Activated CD8-positive, alpha-beta memory T cell treated with anti-CD3 and anti-CD28 coated beads, Interleukin-2, amount 50 U/mL, for 48 hours (primary cell): ENCODE measurements around the gene OR51D1.

Source experiments
- DNase-seq: peaks from one replicate; pipeline ENCODE4 v3.0.0-alpha.2; 2020

The OR51D1 gene, protein sequence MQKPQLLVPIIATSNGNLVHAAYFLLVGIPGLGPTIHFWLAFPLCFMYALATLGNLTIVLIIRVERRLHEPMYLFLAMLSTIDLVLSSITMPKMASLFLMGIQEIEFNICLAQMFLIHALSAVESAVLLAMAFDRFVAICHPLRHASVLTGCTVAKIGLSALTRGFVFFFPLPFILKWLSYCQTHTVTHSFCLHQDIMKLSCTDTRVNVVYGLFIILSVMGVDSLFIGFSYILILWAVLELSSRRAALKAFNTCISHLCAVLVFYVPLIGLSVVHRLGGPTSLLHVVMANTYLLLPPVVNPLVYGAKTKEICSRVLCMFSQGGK

GRCh38 chr11:4636962-4637661 lies at the start of gene OR51D1:
Gene OR51D1, plus strand, starts transcription at chr11:4637477. Its CDS starts 2,314 bp downstream, at chr11:4639791.
- DNase-seq, result peak; percentile 83

DNA sequence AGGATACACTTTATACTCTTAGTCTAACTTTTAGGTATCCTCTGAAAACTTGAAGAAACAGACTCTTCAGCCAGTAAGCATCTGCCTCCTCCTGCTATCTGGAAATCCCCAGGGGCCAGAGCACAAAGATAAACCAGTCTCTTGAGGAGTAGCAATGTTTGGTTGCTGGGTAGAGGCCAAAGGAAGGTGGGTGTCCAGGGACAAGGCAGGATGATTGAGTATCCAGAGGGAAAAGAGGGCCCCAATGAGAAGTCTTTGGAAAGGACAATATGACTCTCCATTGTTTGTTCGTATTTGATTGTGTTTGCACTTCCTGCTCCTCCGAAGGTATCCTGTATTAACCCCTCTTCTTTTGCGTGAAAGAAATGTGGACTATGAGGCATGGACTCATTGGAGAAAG lies 48.3 kb upstream of the OR51D1 start:
- DNase-seq, result no peak

DNA sequence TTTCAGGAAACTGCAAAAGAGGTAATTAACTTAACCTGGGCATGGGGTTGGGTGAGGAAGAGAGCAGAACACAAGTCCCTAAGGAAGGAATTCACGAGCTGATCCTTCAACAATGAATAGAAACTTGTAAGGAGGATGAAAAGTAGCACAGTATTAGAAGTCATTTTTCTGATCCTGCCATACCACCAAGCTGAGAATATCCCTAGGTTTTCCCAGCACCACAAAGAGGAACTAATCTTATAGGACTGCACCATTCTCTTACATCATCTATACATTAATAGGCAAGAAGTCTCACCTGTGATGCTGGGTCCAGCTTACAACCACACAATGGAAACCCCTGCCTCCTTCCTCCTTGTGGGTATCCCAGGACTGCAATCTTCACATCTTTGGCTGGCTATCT lies 43.5 kb upstream of the OR51D1 start, which contains the start of gene OR52I1:
Gene OR52I1, plus strand, starts transcription at position 301 of the 400 bp plus-strand sequence. Its CDS starts 0 bp downstream, at position 301.
- no peak for DNase-seq

GRCh38 chr11:4605057-4605456 lies 32.2 kb upstream of the OR51D1 start:
- no peak for DNase-seq

DNA sequence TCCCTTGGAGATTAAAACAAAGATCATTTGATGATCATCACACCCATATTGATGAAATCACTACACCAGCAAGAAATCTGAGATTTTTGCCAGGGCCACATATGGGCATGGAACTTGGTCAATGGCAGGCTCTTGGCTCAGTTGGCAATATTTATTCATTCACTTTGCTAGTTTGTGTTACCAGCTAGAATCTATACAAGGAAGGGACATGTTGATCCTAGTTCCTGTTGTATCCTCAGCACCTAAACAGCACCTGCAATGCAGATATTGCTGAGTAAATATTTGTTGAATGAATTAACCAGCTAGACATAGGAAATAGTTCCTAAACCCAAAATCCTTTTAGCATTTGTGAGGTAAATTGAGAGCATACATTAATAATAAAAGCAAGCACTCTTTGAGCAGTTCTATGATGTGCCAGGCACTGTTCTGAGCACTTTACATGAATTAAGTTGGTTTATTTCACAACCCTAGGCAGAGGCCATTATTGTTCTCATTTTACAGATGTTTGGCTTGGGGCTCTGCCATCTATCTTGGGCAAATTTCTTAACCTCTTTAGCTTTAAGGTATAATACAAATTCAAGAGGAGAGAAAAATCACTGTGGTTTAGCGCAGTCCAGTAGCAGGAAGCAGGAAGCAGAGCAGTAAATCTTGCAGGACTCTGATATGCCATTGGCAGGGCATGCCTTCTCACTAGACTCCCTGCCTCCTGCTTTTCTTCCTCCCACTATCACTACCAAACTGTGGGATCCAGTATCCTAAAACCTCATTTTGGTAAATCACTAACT lies 30.9 kb upstream of the OR51D1 start:
- no peak for DNase-seq

DNA sequence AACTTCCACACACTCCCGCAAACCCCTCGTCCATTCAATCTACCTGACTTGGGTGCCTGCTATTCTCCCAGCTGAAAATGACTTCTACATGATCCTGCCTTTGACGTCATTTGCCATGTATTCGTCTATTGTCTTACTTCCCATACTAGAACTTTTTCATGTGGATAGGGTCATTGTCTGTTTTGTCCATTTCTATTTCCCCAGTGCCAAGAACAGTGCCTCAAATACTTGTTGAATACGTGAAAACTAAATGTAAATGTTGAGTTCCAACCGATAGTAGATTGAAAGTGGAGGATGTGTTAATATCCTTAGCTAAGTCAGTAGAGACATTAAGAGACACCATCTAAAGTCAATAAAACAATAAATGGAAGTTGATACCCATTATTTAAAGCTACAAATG lies 30.2 kb upstream of the OR51D1 start:
- no peak for DNase-seq

DNA sequence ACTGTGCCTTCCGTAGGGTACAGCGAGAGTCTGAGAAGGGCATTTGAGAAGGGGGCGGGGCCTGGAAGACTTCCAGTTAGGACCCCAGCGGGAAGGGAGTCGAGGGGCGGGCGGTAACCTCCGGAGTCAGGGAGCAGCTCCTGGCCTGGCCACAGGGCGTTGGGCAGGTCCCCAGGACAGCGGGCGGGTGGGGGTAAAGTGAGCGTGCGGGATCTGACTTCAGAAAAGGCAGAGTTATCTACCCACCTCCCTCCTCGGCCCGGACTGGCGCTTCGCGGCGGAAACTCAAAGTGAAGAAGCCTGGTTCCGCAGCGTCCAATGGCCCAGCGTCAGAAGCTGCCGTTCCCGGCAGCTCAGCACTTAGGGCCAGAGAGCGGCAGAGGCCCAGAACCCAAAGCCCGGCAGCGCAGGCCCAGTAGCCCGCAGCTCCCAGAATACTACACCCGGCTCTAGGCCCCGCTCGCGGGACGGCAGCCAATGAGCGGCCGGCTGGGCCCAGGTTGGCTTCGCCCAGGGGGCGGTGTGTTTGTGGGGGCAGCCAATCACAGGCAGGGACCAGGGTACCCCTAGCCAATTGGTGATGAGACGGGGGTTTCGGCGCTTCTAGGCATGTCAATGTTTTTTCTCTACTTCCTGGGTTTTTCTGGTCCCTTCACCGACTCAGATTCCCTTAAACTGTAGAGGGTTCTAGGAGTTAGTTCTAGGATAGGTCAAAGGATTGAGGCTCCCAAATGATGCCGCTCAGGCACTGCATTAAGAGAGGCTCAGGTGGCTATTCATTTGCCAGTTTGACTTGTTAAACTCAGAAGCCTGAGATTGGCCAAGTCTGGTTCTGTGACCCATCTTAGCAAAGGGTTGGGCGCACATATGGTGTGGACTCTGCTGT lies 29.3 kb upstream of the OR51D1 start, which contains the start of gene TRIM68:
Gene TRIM68, minus strand, starts transcription at position 451 of the 886 bp plus-strand sequence. CDS start 2,727 bp downstream, outside the sequence.
- DNase-seq, result peak; percentile 94

- no peak for DNase-seq
Measured at GRCh38 chr11:4610258-4610935, 26.9 kb upstream of the OR51D1 start.

GRCh38 chr11:4611986-4612385 lies 25.3 kb upstream of the OR51D1 start:
- DNase-seq, result no peak

- DNase-seq, result no peak
Measured at GRCh38 chr11:4615856-4616444, 21.3 kb upstream of the OR51D1 start.

DNA sequence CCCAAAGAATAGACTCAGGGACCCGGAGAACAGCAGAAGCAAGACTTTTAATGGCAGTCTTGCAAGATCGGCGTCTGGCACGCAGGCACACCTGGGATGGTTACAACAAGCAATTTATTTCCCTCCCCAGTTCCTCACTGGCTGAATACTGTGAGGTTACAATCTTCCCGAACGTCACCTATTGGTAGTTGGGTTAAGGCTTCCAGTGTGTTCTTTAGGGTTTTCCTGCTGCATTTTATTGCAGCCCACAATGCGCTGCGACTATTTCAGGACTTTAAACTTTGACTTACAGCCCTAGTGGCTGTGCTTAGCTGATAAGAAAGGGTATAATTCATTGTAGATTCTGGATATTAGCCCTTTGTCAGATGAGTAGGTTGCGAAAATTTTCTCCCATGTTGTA lies 17.8 kb upstream of the OR51D1 start:
- DNase-seq, result no peak

DNA sequence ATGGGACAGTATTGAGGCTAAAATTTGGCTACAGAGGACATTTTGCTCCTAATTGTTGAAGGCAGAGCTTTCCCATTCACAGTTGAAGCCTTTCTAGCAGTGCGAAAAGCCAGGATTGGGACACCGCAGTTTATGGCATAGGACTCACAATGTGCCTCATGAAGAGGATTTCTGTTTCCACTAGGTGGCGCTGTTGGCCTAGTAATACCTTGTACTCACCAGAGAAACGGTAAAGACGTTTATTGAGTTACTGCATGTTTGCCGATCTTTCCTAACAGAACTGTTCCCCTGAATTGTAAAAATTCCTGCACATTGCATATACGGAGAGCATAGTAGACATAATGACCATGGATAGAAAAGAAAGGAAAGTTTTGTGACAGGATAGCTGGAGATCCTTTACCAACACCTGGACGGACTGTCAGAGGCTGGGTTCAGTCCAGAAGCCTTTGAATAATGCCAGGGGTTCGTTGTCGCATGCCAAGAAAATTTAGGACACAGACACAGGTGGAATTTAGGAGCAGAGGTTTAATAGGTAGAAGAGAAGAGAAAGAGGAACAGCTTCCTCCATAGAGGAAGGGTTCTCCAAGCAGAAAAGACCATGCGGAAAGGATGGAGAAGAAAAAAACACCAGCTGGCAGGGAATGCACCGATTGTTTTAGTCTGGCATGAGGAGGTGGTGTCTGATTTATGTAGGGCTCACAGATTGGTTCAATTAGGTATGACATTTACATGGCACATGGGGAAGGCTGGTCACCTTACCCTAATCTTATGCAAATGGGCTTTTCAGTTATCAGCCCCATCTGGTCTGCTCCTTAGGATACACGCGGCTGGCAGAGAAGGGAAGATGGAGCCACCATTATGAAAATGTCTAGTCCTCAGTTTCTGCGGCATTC lies 10.8 kb upstream of the OR51D1 start:
- peak; percentile 78 for DNase-seq

GRCh38 chr11:4636136-4636535 lies 1.1 kb upstream of the OR51D1 start:
- DNase-seq, result no peak

GRCh38 chr11:4637662-4638047 lies 378 bp downstream of the OR51D1 start:
- DNase-seq, result no peak

- DNase-seq, result no peak
Measured at GRCh38 chr11:4639931-4640330, 2.7 kb downstream of the OR51D1 start.

GRCh38 chr11:4641501-4641900 lies 4.2 kb downstream of the OR51D1 start:
- no peak for DNase-seq

DNA sequence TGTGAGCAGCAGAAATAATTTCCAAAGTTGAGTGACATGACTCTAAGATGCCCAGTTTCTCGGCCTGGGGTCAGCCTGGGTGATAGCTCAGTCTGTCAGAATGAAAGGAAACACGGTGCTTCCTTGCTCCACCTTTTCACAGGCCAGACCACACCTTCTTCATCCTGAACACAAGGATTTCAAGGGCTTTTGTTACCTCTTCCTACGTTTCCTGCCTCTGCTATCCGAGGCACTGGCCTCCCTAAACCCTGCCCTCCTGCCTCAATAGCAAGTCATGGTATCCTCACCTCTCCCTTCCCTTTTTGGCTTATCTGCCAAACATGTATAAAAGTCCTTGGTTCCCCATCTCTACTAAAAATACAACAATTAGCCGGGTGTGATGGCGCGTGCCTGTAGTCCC lies 4.8 kb downstream of the OR51D1 start:
- no peak for DNase-seq

- no peak for DNase-seq
Measured at GRCh38 chr11:4643076-4643475, 5.8 kb downstream of the OR51D1 start.

DNA sequence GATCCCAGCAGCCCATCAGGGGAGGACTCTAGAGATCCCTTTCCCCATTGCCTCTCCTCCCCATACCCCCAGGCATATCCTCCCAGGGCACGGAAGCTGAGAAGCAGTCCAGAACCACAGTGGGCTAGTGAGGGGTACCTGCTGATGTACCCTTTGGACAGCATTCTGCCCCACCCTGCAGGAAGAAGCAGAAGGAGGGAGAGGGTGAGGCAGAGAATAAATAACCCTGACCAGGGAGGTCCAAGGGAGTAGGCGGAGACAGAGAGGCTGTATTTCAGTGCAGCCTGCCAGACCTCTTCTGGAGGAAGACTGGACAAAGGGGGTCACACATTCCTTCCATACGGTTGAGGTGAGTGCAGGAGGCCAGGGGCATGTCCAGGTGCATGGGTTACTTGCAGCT lies 6.4 kb downstream of the OR51D1 start, which contains the start of gene OR51E1:
Gene OR51E1, plus strand, starts transcription at position 301 of the 400 bp plus-strand sequence. CDS start 8,545 bp downstream, outside the sequence.
- DNase-seq, result no peak

GRCh38 chr11:4644233-4644632 lies 7.0 kb downstream of the OR51D1 start:
- DNase-seq, result no peak
